ENCODE results near the gene EHBP1L1.

Gene EHBP1L1

GRCh38 chr11:65580031-65580692 is 4.3 kb downstream of the EHBP1L1 start:
- no peak for DNase-seq

- no peak for DNase-seq
Observed at GRCh38 chr11:65580756-65581155, 4.9 kb downstream of the EHBP1L1 start.

GRCh38 chr11:65581928-65582327 is 6.1 kb downstream of the EHBP1L1 start:
- DNase-seq, result no peak

GRCh38 chr11:65583589-65583988 is 7.7 kb downstream of the EHBP1L1 start:
- no peak for DNase-seq

- DNase-seq, result no peak
Observed at GRCh38 chr11:65584106-65584505, 8.3 kb downstream of the EHBP1L1 start.

- DNase-seq, result peak; percentile 73
Observed at GRCh38 chr11:65584723-65585171, 8.9 kb downstream of the EHBP1L1 start.

- DNase-seq, result peak; percentile 51
Observed at GRCh38 chr11:65585396-65586246, 9.8 kb downstream of the EHBP1L1 start.

- no peak for DNase-seq
Observed at GRCh38 chr11:65586247-65586630, 10.4 kb downstream of the EHBP1L1 start.

GRCh38 chr11:65586676-65587075 is 10.8 kb downstream of the EHBP1L1 start:
- no peak for DNase-seq

GRCh38 chr11:65588199-65589054 is 12.6 kb downstream of the EHBP1L1 start:
- peak; percentile 68 for DNase-seq

- DNase-seq, result no peak
Observed at GRCh38 chr11:65589444-65590239, 13.8 kb downstream of the EHBP1L1 start.

GRCh38 chr11:65590240-65590738 is 14.4 kb downstream of the EHBP1L1 start:
- peak; percentile 59 for DNase-seq

GRCh38 chr11:65591939-65592857 is 16.3 kb downstream of the EHBP1L1 start:
- no peak for DNase-seq

GRCh38 chr11:65592858-65593517 is 17.1 kb downstream of the EHBP1L1 start:
- no peak for DNase-seq

GRCh38 chr11:65593518-65594414 is 17.9 kb downstream of the EHBP1L1 start:
- peak; percentile 47 for DNase-seq

- no peak for DNase-seq
Observed at GRCh38 chr11:65595131-65595530, 19.3 kb downstream of the EHBP1L1 start.

GRCh38 chr11:65595543-65596281 is 19.9 kb downstream of the EHBP1L1 start, which contains the start of gene KCNK7:
KCNK7 (minus strand) TSS chr11:65595800; CDS start chr11:65595772, 28 bp downstream.
- peak; percentile 33 for DNase-seq

GRCh38 chr11:65596520-65596919 is 20.7 kb downstream of the EHBP1L1 start:
- DNase-seq, result no peak
